HCT116 (cell line): Measurements from ENCODE around the gene KAZN. TPM values are rescaled to one million over a fixed set of nuclear protein-coding genes. Genes with fewer than 3 reads are reported as not detected.

Experiments used
- ATAC-seq: fragments of 200-7000 bp; cut with Tn5 transposase; 2 replicates; pipeline ENCODE4 v1.9.1; 2020; ENCODE audit warnings: mild to moderate bottlenecking, moderate library complexity
- BruUV-seq: library from RNA; stranded (reverse); fragments of 400-500 nt; replicated peaks from 2 replicates; lab custom pipeline; 2021; lab: Mats Ljungman, UMichigan
- CTCF ChIA-PET: fragments of 300-600 bp; sonication (Branson Sonifier 250); formaldehyde crosslinking; loops from one replicate; lab custom pipeline; 2021; ENCODE audit warnings: antibody characterized with exemption; lab: Charles Lee
- POLR2A ChIA-PET: fragments of 300-600, 350-600 bp; sonication (Branson Sonifier 250); formaldehyde crosslinking; loops from one replicate; lab custom pipeline; 2021; ENCODE audit warnings: antibody characterized with exemption; lab: Charles Lee
- RAD21 ChIA-PET, 2 experiments: fragments of 300-600 bp; sonication (Branson Sonifier 250); formaldehyde crosslinking; loops; one replicate each; lab custom pipeline; 2023; ENCODE audit warnings: low total read pairs in 2 of 2; ENCODE audit not compliant: uncharacterized antibody in 2 of 2, unreplicated experiment in 2 of 2, low non-redundant PET in 1 of 2; lab: Charles Lee
- DNase-seq: peaks from one replicate; pipeline ENCODE4 v3.0.0-alpha.2; 2010; ENCODE audit warnings: low read depth, low spot score
- H2AFZ ChIP-seq: fragments of 200-600 bp; shearing (Covaris generic), sonication (generic); 2 replicates; pipeline ENCODE4 v1.6.1; 2017; ENCODE audit warnings: low read depth, mixed run types, mixed read lengths, antibody characterized with exemption, low read length; ENCODE audit not compliant: poor library complexity, severe bottlenecking
- H3K27ac ChIP-seq: 2 replicates; pipeline ENCODE4 v1.5.1; 2012; ENCODE audit warnings: low read depth, low read length
- H3K27me3 ChIP-seq: fragments of 200-600 bp; sonication (generic); 2 replicates; pipeline ENCODE4 v1.6.1; 2016; ENCODE audit warnings: mixed run types, low read length, mixed read lengths; ENCODE audit not compliant: insufficient read depth
- H3K36me3 ChIP-seq, 2 experiments: fragments of 200-500 bp in 1 of 2; fragments of 200-600 bp in 1 of 2; sonication (Bioruptor generic) in 1 of 2; sonication (generic) in 1 of 2; 2 replicates each; pipeline versions ENCODE4 v1.5.1 to v1.6.1; 2014 to 2016; ENCODE audit warnings: low read length in 2 of 2, inconsistent platforms in 1 of 2, mixed read lengths in 1 of 2, mixed run types in 1 of 2; ENCODE audit not compliant: insufficient read depth in 2 of 2, control insufficient read depth in 1 of 2
- H3K4me1 ChIP-seq, 2 experiments: fragments of 200-600 bp in 1 of 2; sonication (generic) in 1 of 2; 2 replicates each; pipeline versions ENCODE4 v1.5.1 to v1.6.1; 2012 to 2017; ENCODE audit warnings: low read length in 2 of 2, inconsistent platforms in 1 of 2, mild to moderate bottlenecking in 1 of 2, mixed read lengths in 1 of 2, mixed run types in 1 of 2, moderate library complexity in 1 of 2; ENCODE audit not compliant: insufficient read depth in 2 of 2, control insufficient read depth in 1 of 2
- H3K4me2 ChIP-seq: fragments of 200-600 bp; sonication (generic); 2 replicates; pipeline ENCODE4 v1.6.1; 2017; ENCODE audit warnings: mixed run types, low read length, mixed read lengths
- H3K4me3 ChIP-seq, 2 experiments: fragments of 200-600 bp in 1 of 2; sonication (generic) in 1 of 2; replicated peaks in 1 of 2; 2 replicates each; pipeline ENCODE4 v1.5.1; 2011 to 2016; ENCODE audit warnings: low read length in 2 of 2, control low read depth in 1 of 2, low read depth in 1 of 2, mild to moderate bottlenecking in 1 of 2, mixed read lengths in 1 of 2, mixed run types in 1 of 2
- H3K79me2 ChIP-seq: fragments of 200-600 bp; sonication (generic); 2 replicates; pipeline ENCODE4 v1.6.1; 2017; ENCODE audit warnings: mild to moderate bottlenecking, mixed run types, low read length, moderate library complexity, mixed read lengths; ENCODE audit not compliant: insufficient read depth
- H3K9ac ChIP-seq: fragments of 200-600 bp; sonication (generic); 2 replicates; pipeline ENCODE4 v1.6.1; 2016; ENCODE audit warnings: low read length, mixed read lengths
- H3K9me2 ChIP-seq: fragments of 200-600 bp; sonication (generic), shearing (Covaris generic); 2 replicates; pipeline ENCODE4 v1.6.1; 2017; ENCODE audit warnings: mixed run types, mild to moderate bottlenecking, moderate library complexity; ENCODE audit not compliant: insufficient read depth
- H3K9me3 ChIP-seq, 2 experiments: fragments of 200-500 bp in 1 of 2; fragments of 200-600 bp in 1 of 2; sonication (Bioruptor generic) in 1 of 2; sonication (generic) in 1 of 2; 2 replicates each; pipeline ENCODE4 v1.6.1; 2014 to 2017; ENCODE audit warnings: low read length in 2 of 2, mixed read lengths in 2 of 2, inconsistent platforms in 1 of 2, low read depth in 1 of 2, mild to moderate bottlenecking in 1 of 2, mixed run types in 1 of 2, moderate library complexity in 1 of 2; ENCODE audit not compliant: control insufficient read depth in 1 of 2, insufficient read depth in 1 of 2
- H4K20me1 ChIP-seq: fragments of 200-600 bp; sonication (generic), shearing (Covaris generic); 2 replicates; pipeline ENCODE4 v1.6.1; 2017; ENCODE audit warnings: mixed run types, mild to moderate bottlenecking, moderate library complexity; ENCODE audit not compliant: insufficient read depth
- CBX3 ChIP-seq: IDR thresholded peaks from 2 replicates; pipeline ENCODE4 v1.6.1; 2012; ENCODE audit warnings: low read depth
- EZH2phosphoT487 ChIP-seq: fragments of 200-600 bp; IDR thresholded peaks from 2 replicates; pipeline ENCODE4 v1.6.1; 2018; ENCODE audit warnings: antibody characterized with exemption, borderline replicate concordance
- POLR2A ChIP-seq: IDR thresholded peaks from 2 replicates; pipeline ENCODE4 v1.7.0; 2011; ENCODE audit warnings: borderline replicate concordance; ENCODE audit not compliant: insufficient read depth, insufficient read length; ENCODE audit errors: extremely low read depth
- REST ChIP-seq: IDR thresholded peaks from 2 replicates; pipeline ENCODE4 v1.6.1; 2012; ENCODE audit warnings: low read depth
- SIN3A ChIP-seq: IDR thresholded peaks from 2 replicates; pipeline ENCODE4 v1.6.1; 2012; ENCODE audit warnings: low read depth
- intact Hi-C: fragments of 100-400 bp; cut with micrococcal nuclease; formaldehyde crosslinking; loops from 2 replicates; pipeline ENCODE4 v1.10.0; 2022
- total RNA-seq: library from RNA; stranded (reverse); gene quantifications from one replicate; pipeline ENCODE4 v1.2.1, GENCODE V29; 2021; ENCODE audit not compliant: unreplicated experiment

KAZN gene
- total RNA-seq, 1 experiment from 2014 or later, result 13.4 TPM

- ChIA-PET RAD21 (no interaction called here), CTCF (no interaction called here)
- no peak for DNase-seq
Observed at GRCh38 chr1:14737561-14738094, 139.1 kb downstream of the KAZN start.

More at GRCh38 chr1:14737561-14738094, 139.1 kb downstream of the KAZN start:
- H3K9me2 ChIP-seq, result no peaks in the 10 kb centered on the region
- H3K4me2 ChIP-seq, result no peak overlapping the region
- POLR2A ChIA-PET, result no interaction called here
- no peaks in the 10 kb centered on the region for H4K20me1 ChIP-seq
- no peaks in the 10 kb centered on the region for H3K9me3 ChIP-seq
- intact Hi-C loops, result no loop called here
- H3K4me3 ChIP-seq, result no peak overlapping the region
- TF ChIP-seq EZH2phosphoT487 (no peak), POLR2A (no peak), CBX3 (no peak), SIN3A (no peak), REST (no peak)
- TF ChIP-seq, all 23 proteins: peak for 0
- no peak overlapping the region for H3K27ac ChIP-seq
- no peaks in the 10 kb centered on the region for H3K79me2 ChIP-seq
- H3K27me3 ChIP-seq, result peaks cover 4% of the 10 kb centered on the region; the same call in 1 of the 2 replicates
- no peak overlapping the region for H2AFZ ChIP-seq
- H3K9ac ChIP-seq, result no peak overlapping the region
- BruUV-seq, result no TSS peak
- peaks cover 4 to 24% of the 10 kb centered on the region in 2 experiments; a peak in 3 of 4 replicates for H3K4me1 ChIP-seq
- no peaks in the 10 kb centered on the region for H3K36me3 ChIP-seq
- ATAC-seq, result no peak
